ENCODE data around the gene MSH5. TPM values are rescaled to one million over a fixed set of nuclear protein-coding genes. Genes with fewer than 3 reads are reported as not detected.
A peak's percentile ranks its signal among the peaks of the same experiment; 100 is the strongest.
"Not testable (repeated sequence)": the region's sequence is repeated elsewhere in the genome, so short reads cannot be mapped to it uniquely, and the experiment has no call there.

Gene MSH5
- total RNA-seq, 3 donors from 2014 or later = 14.1 to 29.9 (median 29.7) TPM

DNA sequence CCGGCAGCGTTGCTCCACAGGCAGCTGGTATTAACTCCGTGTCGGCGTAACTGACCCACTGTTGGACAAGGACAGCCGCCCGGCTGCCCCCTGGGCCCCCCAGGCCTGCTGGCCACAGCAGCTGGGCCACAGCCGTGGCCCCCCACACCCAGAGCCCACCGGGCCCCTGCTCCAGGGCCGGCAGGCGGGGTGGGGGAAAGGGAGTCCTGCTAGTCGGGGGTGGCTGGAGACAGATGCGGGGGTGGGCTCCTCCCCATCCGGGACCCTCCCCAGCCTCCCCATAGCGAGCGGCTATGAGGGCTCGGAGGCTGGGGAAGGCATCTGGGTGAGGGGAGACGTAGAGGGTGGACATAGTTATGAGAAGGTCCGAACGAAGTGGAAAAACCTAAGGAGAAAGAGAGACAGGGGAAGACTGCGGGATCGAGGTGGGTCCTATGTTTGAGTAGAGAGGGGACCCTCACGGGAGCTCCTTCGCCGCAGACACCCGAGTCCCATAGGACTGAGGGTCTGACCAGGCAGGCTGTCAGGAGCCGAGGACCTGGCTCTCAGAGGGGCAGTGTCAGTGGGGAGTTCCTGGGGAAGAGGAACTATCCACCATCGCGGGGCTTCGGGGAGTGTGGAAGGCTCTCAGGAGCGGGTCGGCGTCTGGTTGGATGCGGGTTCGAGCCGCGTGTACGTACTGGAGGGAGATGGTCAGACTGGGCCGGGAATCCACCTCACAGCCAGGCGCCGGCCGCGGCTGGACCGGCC is 55.2 kb downstream of the MSH5 start:
- intact Hi-C loops (cut with DNase I, micrococcal nuclease) = no loop called here
- H3K36me3 ChIP-seq (ENCODE audit: low read depth) = peaks cover 5% of the 10 kb centered on the region
- TF ChIP-seq, protein P1, sequence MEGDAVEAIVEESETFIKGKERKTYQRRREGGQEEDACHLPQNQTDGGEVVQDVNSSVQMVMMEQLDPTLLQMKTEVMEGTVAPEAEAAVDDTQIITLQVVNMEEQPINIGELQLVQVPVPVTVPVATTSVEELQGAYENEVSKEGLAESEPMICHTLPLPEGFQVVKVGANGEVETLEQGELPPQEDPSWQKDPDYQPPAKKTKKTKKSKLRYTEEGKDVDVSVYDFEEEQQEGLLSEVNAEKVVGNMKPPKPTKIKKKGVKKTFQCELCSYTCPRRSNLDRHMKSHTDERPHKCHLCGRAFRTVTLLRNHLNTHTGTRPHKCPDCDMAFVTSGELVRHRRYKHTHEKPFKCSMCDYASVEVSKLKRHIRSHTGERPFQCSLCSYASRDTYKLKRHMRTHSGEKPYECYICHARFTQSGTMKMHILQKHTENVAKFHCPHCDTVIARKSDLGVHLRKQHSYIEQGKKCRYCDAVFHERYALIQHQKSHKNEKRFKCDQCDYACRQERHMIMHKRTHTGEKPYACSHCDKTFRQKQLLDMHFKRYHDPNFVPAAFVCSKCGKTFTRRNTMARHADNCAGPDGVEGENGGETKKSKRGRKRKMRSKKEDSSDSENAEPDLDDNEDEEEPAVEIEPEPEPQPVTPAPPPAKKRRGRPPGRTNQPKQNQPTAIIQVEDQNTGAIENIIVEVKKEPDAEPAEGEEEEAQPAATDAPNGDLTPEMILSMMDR (IDR thresholded peaks at IDR 0.05) = no peak
- peak overlapping the region; percentile 75 for H3K4me3 ChIP-seq
- peaks cover 15% of the 10 kb centered on the region for H3K4me1 ChIP-seq (ENCODE audit: low read depth)
- H3K9me3 ChIP-seq = no peaks in the 10 kb centered on the region
- no peak for DNase-seq
- ATAC-seq = peak; percentile 31

DNA sequence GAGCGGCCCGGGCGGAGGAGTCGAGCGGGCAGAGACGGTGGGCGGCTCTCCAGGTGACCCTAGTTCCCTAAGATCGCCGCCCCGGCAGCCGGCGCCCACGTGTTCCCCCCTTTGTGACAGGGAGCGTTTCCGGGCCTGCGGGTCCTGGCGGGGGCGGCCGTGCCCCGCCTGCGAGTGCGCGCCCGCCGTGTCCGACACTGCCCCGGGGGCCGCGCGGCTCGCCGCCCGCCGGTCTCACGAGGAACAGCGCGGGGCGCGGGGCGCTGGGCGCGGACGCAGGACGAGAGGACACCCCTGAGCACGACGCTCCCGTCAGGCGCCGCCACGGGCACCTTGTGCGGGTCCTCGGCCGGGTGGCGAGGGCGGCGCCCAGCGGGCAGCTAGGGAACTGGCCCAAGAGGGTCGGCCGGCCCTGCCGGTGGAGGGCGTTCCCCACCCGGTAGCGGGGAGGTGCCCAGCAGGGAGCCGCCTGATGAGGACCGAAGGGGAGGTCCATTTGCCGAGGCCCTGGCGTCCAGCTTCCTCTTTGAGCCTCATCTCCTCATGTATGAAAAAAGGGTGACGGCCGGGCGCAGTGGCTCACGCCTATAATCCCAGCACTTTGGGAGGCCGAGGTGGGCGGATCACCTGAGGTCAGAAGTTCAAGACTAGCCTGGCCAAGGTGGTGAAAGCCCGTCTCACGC is 56.0 kb downstream of the MSH5 start, which contains the start of gene VARS1:
TSS of gene VARS1 (minus strand) at position 137 of the 683 bp plus-strand sequence. CDS start 535 bp downstream, outside the sequence.
- H3K4me1 ChIP-seq (ENCODE audit: low read depth) = peaks cover 15% of the 10 kb centered on the region
- intact Hi-C loops (cut with DNase I, micrococcal nuclease) = no loop called here
- TF ChIP-seq, protein P1 (IDR thresholded peaks at IDR 0.05) = peak; percentile 92
- no peaks in the 10 kb centered on the region for H3K9me3 ChIP-seq
- peaks cover 5% of the 10 kb centered on the region for H3K36me3 ChIP-seq (ENCODE audit: low read depth)
- peak; percentile 97 for ATAC-seq
- DNase-seq = peak; percentile 92 to 97 (median 96)
- peak within 1 kb of the TSS; percentile 75 for H3K4me3 ChIP-seq

DNA sequence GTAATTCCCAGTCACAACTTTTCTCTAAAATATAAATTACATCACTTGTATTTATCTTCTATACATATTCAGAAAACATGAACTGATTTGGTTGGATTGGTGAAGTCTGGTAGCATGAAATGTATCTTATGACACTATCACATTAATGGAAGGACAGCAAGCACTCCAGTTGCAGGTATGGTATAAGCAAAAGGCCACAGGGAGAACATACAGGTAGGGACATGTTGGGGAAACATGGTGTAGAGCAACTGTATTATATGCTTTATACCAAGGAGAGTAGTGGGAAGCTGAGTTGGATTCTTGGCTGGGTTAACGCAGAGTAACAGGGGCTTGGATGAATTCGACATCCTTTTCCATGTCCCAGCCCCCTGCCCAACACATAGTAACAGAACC is 57.2 kb downstream of the MSH5 start:
- no peak for DNase-seq
- no peak for ATAC-seq
- intact Hi-C loops (cut with DNase I, micrococcal nuclease) = no loop called here
- TF ChIP-seq, protein P1 (IDR thresholded peaks at IDR 0.05) = no peak
- no peaks in the 10 kb centered on the region for H3K9me3 ChIP-seq
- peaks cover 4% of the 10 kb centered on the region for H3K36me3 ChIP-seq (ENCODE audit: low read depth)
- H3K4me1 ChIP-seq (ENCODE audit: low read depth) = peaks cover 15% of the 10 kb centered on the region
- H3K4me3 ChIP-seq = no peak overlapping the region

DNA sequence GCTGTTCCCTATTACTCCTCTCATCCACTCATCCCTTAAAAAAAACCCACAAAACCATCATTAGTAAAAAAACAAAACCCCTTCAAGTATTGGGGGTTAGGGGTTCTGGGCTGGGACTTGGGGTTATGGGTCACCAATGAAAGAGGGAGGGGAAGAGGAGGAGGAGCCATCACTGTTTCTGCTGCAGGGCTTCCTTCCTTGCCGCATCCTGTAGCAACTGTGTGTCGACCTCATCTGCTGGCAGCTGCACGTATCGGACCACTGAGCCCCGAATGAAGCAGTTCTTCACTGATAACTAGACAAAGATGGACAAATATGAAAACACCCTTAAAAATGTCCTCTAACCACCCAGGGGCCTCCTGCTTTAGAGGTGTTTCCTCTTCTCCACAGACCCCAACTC is 57.8 kb downstream of the MSH5 start:
- intact Hi-C loops (cut with DNase I, micrococcal nuclease) = no loop called here

DNA sequence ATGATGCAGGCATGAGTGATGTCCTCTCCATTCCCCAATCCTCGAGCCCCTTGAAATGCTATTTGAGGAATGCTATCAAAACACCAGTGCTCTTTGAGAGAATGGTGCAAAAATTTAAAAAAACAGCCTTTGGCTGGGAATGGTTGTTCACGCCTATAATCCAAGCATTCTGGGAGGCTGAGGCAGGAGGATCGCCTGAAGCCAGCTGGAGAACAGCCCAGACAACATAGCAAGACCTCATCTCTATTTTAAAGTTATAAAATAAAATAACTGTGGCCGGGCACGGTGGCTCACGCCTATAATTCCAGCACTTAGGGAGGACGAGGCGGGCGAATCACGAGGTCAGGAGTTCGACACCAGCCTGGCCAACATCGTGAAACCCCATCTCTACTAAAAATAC is 60.0 kb downstream of the MSH5 start:
- DNase-seq = no peak
- H3K9me3 ChIP-seq = no peaks in the 10 kb centered on the region
- H3K4me1 ChIP-seq (ENCODE audit: low read depth) = peaks cover 8% of the 10 kb centered on the region
- TF ChIP-seq, protein P1 (IDR thresholded peaks at IDR 0.05) = no peak
- H3K36me3 ChIP-seq (ENCODE audit: low read depth) = no peaks in the 10 kb centered on the region
- ATAC-seq = no peak
- intact Hi-C loops (cut with DNase I, micrococcal nuclease) = no loop called here
- H3K4me3 ChIP-seq = no peak overlapping the region

More for the DNA sequence above, 57.8 kb downstream of the MSH5 start:
- TF ChIP-seq, protein P1 (IDR thresholded peaks at IDR 0.05) = no peak
- peaks cover 15% of the 10 kb centered on the region for H3K4me1 ChIP-seq (ENCODE audit: low read depth)
- ATAC-seq = no peak
- no peaks in the 10 kb centered on the region for H3K9me3 ChIP-seq
- no peak for DNase-seq
- H3K36me3 ChIP-seq (ENCODE audit: low read depth) = no peaks in the 10 kb centered on the region
- H3K4me3 ChIP-seq = no peak overlapping the region

DNA sequence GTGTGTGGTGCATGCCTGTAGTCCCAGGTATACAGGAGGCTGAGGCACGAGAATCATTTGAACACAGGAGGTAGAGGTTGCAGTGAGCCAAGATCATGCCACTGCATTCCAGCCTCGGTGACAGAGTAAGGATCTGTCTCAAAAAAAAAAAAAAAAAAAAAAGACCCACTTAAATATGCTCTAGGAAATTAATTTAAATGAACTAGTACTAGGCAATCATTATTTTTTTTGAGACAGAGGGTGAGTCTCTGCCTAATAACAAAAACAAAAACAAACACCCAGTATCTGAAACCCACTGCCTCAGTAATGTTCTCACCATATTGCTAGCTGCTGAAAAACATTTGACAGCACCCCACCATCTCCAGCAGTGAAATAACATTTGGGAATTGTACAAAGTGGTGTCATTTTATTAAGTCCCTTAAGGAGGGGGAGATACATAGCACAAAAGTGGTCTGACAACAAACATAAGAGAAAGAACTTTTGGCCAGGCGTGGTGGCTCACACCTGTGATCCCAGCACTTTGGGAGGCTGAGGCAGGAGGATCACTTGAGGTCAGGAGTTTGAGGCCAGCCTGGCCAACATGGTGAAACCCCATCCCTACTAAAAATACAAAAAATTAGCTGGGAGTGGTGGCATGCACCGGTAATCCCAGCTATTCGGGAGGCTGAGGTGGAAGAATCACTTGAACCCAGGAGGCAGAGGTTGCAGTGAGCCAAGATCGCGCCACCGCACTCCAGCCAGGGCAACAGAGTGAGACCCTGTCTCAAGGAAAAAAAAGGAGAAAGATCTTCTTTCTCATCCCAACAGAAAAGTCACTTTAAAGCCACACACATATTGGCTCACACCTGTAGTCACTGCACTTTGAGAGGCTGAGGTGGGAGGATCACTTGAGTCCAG is 61.5 kb downstream of the MSH5 start:
- H3K9me3 ChIP-seq; H3K4me1 ChIP-seq (ENCODE audit: low read depth); DNase-seq; ATAC-seq; H3K36me3 ChIP-seq (ENCODE audit: low read depth); intact Hi-C loops (cut with DNase I, micrococcal nuclease); H3K4me3 ChIP-seq: not testable (repeated sequence)

All from mucosa of descending colon (tissue), 3 donors.